Adrenal gland (tissue), 5 donors: ENCODE results near the gene PLXNA2.

Source experiments
- POLR2A ChIP-seq, 2 donors: fragments of 450-650 bp; IDR thresholded peaks; one replicate each; pipeline ENCODE4 v1.6.1; 2017; ENCODE audit warnings: antibody characterized with exemption in 2 of 2, mild to moderate bottlenecking in 2 of 2, moderate library complexity in 1 of 2
- TF ChIP-seq, protein P1 (sequence below), 6 experiments: fragments of 450-650 bp in 4 of 6; fragments of 200-600 bp in 2 of 6; sonication (generic) in 1 of 6; IDR thresholded peaks; 1 replicate in 5 of 6; 2 replicates in 1 of 6; pipeline versions ENCODE4 v1.5.1 to v1.8.0; 2016 to 2021; ENCODE audit warnings: antibody characterized with exemption in 6 of 6, mild to moderate bottlenecking in 2 of 6, moderate library complexity in 1 of 6
- donor health status: DM: no; HTN: no; CAD: no.

- TF ChIP-seq, protein P1, sequence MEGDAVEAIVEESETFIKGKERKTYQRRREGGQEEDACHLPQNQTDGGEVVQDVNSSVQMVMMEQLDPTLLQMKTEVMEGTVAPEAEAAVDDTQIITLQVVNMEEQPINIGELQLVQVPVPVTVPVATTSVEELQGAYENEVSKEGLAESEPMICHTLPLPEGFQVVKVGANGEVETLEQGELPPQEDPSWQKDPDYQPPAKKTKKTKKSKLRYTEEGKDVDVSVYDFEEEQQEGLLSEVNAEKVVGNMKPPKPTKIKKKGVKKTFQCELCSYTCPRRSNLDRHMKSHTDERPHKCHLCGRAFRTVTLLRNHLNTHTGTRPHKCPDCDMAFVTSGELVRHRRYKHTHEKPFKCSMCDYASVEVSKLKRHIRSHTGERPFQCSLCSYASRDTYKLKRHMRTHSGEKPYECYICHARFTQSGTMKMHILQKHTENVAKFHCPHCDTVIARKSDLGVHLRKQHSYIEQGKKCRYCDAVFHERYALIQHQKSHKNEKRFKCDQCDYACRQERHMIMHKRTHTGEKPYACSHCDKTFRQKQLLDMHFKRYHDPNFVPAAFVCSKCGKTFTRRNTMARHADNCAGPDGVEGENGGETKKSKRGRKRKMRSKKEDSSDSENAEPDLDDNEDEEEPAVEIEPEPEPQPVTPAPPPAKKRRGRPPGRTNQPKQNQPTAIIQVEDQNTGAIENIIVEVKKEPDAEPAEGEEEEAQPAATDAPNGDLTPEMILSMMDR (IDR thresholded peaks at IDR 0.05), result no peak
- TF ChIP-seq POLR2A (IDR thresholded peaks at IDR 0.05), result no peak
Measured at GRCh38 chr1:208269338-208269666, 25.1 kb upstream of the PLXNA2 start.
